A549 (cell line): ENCODE data around the gene DDX31.

Source experiments
- BHLHE40 ChIP-seq: IDR thresholded peaks from 2 replicates; pipeline ENCODE4 v1.6.1; 2012; ENCODE audit warnings: low read depth, low read length, inconsistent platforms
- EP300 ChIP-seq, 2 experiments: fragments of >200 bp; sonication (Bioruptor Twin); formaldehyde crosslinking; IDR thresholded peaks; 2 replicates in 1 of 2; 3 replicates in 1 of 2; pipeline ENCODE4 v1.6.1; 2016 to 2017
- FOSB ChIP-seq: fragments of 250-450 bp; sonication (Bioruptor Pico); IDR thresholded peaks from 2 replicates; pipeline ENCODE4 v1.5.0; 2020; ENCODE audit warnings: mild to moderate bottlenecking, moderate library complexity
- HDAC2 ChIP-seq: fragments of 200-600 bp; sonication (generic); IDR thresholded peaks from 2 replicates; pipeline ENCODE4 v1.6.1; 2016
- HOXB5 ChIP-seq: fragments of 250-450 bp; sonication (Bioruptor Pico); IDR thresholded peaks from 2 replicates; pipeline ENCODE4 v1.5.0; 2020; ENCODE audit warnings: mild to moderate bottlenecking, moderate library complexity
- JUN ChIP-seq, 2 experiments: fragments of >200 bp; sonication (Bioruptor Twin); formaldehyde crosslinking; IDR thresholded peaks; 2 replicates in 1 of 2; 3 replicates in 1 of 2; pipeline ENCODE4 v1.6.1; 2016 to 2017
- NR3C1 ChIP-seq: fragments of >200 bp; sonication (Bioruptor Twin); formaldehyde crosslinking; IDR thresholded peaks from 3 replicates; pipeline ENCODE4 v1.6.1; 2017
- SMC3 ChIP-seq: fragments of >200 bp; sonication (Bioruptor Twin); formaldehyde crosslinking; IDR thresholded peaks from 3 replicates; pipeline ENCODE4 v1.6.1; 2018; ENCODE audit warnings: inconsistent platforms
- TP53 ChIP-seq: fragments of 250-450 bp; sonication (Bioruptor Pico); IDR thresholded peaks from 2 replicates; pipeline ENCODE4 v1.5.0; 2021; ENCODE audit warnings: mild to moderate bottlenecking, moderate library complexity
- ZSCAN20 ChIP-seq: fragments of 250-450 bp; sonication (Bioruptor Pico); IDR thresholded peaks from 2 replicates; pipeline ENCODE4 v1.8.0; 2022; ENCODE audit warnings: mild to moderate bottlenecking, moderate library complexity
- TF ChIP-seq, protein P1 (sequence below): fragments of >200 bp; sonication (Bioruptor Twin); formaldehyde crosslinking; IDR thresholded peaks from 3 replicates; pipeline ENCODE4 v1.5.1; 2016
- TF ChIP-seq, protein P2 (sequence below): fragments of 200-600 bp; sonication (generic); IDR thresholded peaks from 2 replicates; pipeline ENCODE4 v1.6.1; 2016; ENCODE audit warnings: antibody characterized with exemption, mild to moderate bottlenecking, moderate library complexity

DNA sequence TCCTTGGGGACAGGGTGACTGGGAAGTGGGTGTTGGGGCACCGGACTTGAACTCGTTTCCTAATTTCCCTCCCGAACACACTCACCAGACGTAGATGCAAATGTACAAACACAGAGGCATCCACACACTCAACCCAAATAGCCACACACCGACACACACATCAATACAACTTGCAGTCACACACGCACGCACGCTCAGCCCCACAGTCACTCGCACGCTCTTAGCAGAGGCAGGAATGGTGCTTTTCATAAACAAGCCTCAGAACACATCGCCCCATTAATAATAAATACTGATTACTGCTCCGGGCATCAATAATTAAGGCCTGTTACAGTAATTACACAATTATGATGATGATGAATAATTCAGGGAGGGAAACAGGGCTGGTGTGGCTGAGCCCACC lies 81.7 kb downstream of the DDX31 start:
- no peak for TF ChIP-seq TP53
- TF ChIP-seq, protein P1, sequence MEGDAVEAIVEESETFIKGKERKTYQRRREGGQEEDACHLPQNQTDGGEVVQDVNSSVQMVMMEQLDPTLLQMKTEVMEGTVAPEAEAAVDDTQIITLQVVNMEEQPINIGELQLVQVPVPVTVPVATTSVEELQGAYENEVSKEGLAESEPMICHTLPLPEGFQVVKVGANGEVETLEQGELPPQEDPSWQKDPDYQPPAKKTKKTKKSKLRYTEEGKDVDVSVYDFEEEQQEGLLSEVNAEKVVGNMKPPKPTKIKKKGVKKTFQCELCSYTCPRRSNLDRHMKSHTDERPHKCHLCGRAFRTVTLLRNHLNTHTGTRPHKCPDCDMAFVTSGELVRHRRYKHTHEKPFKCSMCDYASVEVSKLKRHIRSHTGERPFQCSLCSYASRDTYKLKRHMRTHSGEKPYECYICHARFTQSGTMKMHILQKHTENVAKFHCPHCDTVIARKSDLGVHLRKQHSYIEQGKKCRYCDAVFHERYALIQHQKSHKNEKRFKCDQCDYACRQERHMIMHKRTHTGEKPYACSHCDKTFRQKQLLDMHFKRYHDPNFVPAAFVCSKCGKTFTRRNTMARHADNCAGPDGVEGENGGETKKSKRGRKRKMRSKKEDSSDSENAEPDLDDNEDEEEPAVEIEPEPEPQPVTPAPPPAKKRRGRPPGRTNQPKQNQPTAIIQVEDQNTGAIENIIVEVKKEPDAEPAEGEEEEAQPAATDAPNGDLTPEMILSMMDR = no peak
- TF ChIP-seq, protein P2, sequence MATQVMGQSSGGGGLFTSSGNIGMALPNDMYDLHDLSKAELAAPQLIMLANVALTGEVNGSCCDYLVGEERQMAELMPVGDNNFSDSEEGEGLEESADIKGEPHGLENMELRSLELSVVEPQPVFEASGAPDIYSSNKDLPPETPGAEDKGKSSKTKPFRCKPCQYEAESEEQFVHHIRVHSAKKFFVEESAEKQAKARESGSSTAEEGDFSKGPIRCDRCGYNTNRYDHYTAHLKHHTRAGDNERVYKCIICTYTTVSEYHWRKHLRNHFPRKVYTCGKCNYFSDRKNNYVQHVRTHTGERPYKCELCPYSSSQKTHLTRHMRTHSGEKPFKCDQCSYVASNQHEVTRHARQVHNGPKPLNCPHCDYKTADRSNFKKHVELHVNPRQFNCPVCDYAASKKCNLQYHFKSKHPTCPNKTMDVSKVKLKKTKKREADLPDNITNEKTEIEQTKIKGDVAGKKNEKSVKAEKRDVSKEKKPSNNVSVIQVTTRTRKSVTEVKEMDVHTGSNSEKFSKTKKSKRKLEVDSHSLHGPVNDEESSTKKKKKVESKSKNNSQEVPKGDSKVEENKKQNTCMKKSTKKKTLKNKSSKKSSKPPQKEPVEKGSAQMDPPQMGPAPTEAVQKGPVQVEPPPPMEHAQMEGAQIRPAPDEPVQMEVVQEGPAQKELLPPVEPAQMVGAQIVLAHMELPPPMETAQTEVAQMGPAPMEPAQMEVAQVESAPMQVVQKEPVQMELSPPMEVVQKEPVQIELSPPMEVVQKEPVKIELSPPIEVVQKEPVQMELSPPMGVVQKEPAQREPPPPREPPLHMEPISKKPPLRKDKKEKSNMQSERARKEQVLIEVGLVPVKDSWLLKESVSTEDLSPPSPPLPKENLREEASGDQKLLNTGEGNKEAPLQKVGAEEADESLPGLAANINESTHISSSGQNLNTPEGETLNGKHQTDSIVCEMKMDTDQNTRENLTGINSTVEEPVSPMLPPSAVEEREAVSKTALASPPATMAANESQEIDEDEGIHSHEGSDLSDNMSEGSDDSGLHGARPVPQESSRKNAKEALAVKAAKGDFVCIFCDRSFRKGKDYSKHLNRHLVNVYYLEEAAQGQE = no peak
- TF ChIP-seq SMC3 = no peak
- no peak for TF ChIP-seq JUN (IDR thresholded peaks at IDR 0.05)
- no peak for TF ChIP-seq HDAC2
- no peak for TF ChIP-seq NR3C1
- no peak for TF ChIP-seq EP300 (IDR thresholded peaks at IDR 0.05)
- no peak for TF ChIP-seq ZSCAN20 (CRISPR knock-in tag)
- TF ChIP-seq HOXB5 (CRISPR knock-in tag) = no peak
- TF ChIP-seq BHLHE40 = no peak
- TF ChIP-seq FOSB (CRISPR knock-in tag) = no peak
